ENCODE data around the gene PAAF1.

DNA sequence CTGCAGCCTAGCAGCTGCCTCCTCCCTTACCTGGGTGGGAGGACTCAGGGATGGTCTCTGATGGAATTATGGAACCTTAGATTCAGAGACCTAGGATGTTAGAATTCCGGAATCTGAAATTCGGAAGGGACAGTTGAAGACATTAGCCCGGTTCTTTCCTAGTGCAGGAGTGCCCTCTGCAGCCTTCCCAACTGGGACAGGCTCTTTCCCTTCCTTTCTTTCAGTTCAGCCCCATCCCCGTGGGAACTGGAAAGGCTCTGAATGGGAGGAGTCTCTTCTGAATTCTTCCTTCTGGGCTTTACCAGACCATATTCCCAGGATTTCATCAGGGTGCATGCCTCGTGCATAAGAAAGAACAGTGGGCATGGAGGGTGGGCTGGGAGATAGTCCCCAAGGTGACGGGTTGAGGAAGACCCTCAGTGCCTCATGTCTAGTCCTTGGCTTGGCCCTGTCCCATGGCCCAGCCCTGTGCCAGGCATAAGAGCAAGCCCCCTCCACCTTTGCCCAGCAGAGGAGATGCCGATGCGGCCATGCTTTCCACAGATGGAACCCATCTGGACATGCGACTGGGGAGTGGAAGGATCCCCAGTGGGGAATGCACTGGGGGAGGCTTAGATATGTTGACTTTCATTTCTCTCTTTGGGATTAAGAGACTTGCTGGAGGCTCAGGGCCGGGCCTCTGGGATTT, 88.4 kb downstream of the PAAF1 start:
- TF ChIP-seq, protein P1, sequence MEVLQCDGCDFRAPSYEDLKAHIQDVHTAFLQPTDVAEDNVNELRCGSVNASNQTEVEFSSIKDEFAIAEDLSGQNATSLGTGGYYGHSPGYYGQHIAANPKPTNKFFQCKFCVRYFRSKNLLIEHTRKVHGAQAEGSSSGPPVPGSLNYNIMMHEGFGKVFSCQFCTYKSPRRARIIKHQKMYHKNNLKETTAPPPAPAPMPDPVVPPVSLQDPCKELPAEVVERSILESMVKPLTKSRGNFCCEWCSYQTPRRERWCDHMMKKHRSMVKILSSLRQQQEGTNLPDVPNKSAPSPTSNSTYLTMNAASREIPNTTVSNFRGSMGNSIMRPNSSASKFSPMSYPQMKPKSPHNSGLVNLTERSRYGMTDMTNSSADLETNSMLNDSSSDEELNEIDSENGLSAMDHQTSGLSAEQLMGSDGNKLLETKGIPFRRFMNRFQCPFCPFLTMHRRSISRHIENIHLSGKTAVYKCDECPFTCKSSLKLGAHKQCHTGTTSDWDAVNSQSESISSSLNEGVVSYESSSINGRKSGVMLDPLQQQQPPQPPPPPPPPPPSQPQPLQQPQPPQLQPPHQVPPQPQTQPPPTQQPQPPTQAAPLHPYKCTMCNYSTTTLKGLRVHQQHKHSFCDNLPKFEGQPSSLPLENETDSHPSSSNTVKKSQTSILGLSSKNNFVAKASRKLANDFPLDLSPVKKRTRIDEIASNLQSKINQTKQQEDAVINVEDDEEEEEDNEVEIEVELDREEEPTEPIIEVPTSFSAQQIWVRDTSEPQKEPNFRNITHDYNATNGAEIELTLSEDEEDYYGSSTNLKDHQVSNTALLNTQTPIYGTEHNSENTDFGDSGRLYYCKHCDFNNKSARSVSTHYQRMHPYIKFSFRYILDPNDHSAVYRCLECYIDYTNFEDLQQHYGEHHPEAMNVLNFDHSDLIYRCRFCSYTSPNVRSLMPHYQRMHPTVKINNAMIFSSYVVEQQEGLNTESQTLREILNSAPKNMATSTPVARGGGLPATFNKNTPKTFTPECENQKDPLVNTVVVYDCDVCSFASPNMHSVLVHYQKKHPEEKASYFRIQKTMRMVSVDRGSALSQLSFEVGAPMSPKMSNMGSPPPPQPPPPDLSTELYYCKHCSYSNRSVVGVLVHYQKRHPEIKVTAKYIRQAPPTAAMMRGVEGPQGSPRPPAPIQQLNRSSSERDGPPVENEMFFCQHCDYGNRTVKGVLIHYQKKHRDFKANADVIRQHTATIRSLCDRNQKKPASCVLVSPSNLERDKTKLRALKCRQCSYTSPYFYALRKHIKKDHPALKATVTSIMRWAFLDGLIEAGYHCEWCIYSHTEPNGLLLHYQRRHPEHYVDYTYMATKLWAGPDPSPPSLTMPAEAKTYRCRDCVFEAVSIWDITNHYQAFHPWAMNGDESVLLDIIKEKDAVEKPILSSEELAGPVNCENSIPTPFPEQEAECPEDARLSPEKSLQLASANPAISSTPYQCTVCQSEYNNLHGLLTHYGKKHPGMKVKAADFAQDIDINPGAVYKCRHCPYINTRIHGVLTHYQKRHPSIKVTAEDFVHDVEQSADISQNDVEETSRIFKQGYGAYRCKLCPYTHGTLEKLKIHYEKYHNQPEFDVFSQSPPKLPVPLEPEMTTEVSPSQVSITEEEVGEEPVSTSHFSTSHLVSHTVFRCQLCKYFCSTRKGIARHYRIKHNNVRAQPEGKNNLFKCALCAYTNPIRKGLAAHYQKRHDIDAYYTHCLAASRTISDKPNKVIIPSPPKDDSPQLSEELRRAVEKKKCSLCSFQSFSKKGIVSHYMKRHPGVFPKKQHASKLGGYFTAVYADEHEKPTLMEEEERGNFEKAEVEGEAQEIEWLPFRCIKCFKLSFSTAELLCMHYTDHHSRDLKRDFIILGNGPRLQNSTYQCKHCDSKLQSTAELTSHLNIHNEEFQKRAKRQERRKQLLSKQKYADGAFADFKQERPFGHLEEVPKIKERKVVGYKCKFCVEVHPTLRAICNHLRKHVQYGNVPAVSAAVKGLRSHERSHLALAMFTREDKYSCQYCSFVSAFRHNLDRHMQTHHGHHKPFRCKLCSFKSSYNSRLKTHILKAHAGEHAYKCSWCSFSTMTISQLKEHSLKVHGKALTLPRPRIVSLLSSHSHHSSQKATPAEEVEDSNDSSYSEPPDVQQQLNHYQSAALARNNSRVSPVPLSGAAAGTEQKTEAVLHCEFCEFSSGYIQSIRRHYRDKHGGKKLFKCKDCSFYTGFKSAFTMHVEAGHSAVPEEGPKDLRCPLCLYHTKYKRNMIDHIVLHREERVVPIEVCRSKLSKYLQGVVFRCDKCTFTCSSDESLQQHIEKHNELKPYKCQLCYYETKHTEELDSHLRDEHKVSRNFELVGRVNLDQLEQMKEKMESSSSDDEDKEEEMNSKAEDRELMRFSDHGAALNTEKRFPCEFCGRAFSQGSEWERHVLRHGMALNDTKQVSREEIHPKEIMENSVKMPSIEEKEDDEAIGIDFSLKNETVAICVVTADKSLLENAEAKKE (CRISPR knock-in tag; IDR thresholded peaks at IDR 0.05) = no peak
- peak in 1 of 2 experiments; percentile 44; a peak in 2 of 4 replicates for TF ChIP-seq CTCF (conservative IDR thresholded peaks at IDR 0.05; ENCODE audit: low read depth in 2 of 2)
- TF ChIP-seq CREB1 (CRISPR knock-in tag; IDR thresholded peaks at IDR 0.05; ENCODE audit: low read depth) = no peak
- TF ChIP-seq STAT1 (IDR thresholded peaks at IDR 0.05; ENCODE audit: unreplicated experiment) = no peak
- TF ChIP-seq EZH2 (IDR thresholded peaks at IDR 0.05; ENCODE audit: low read depth, unreplicated experiment) = no peak
- TF ChIP-seq, protein P2, sequence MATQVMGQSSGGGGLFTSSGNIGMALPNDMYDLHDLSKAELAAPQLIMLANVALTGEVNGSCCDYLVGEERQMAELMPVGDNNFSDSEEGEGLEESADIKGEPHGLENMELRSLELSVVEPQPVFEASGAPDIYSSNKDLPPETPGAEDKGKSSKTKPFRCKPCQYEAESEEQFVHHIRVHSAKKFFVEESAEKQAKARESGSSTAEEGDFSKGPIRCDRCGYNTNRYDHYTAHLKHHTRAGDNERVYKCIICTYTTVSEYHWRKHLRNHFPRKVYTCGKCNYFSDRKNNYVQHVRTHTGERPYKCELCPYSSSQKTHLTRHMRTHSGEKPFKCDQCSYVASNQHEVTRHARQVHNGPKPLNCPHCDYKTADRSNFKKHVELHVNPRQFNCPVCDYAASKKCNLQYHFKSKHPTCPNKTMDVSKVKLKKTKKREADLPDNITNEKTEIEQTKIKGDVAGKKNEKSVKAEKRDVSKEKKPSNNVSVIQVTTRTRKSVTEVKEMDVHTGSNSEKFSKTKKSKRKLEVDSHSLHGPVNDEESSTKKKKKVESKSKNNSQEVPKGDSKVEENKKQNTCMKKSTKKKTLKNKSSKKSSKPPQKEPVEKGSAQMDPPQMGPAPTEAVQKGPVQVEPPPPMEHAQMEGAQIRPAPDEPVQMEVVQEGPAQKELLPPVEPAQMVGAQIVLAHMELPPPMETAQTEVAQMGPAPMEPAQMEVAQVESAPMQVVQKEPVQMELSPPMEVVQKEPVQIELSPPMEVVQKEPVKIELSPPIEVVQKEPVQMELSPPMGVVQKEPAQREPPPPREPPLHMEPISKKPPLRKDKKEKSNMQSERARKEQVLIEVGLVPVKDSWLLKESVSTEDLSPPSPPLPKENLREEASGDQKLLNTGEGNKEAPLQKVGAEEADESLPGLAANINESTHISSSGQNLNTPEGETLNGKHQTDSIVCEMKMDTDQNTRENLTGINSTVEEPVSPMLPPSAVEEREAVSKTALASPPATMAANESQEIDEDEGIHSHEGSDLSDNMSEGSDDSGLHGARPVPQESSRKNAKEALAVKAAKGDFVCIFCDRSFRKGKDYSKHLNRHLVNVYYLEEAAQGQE (IDR thresholded peaks at IDR 0.05; ENCODE audit: unreplicated experiment) = no peak
- TF ChIP-seq JUNB (IDR thresholded peaks at IDR 0.05; ENCODE audit: unreplicated experiment) = no peak
- no peak for TF ChIP-seq POLR2AphosphoS5 (IDR thresholded peaks at IDR 0.05; ENCODE audit: low read depth)
- no peak for TF ChIP-seq ZNF114 (CRISPR knock-in tag; IDR thresholded peaks at IDR 0.05)
- no peak for TF ChIP-seq EZH2phosphoT487 (IDR thresholded peaks at IDR 0.05; ENCODE audit: unreplicated experiment)
- no peak for TF ChIP-seq ETS1 (IDR thresholded peaks at IDR 0.05)
- TF ChIP-seq ZNF331 (CRISPR knock-in tag; IDR thresholded peaks at IDR 0.05; ENCODE audit: low read depth) = no peak
- no peak for TF ChIP-seq NANOG (IDR thresholded peaks at IDR 0.05; ENCODE audit: borderline replicate concordance)
